GM23338 (cell line): ENCODE measurements around the gene POLA2. TPM values are rescaled to one million over a fixed set of nuclear protein-coding genes. Genes with fewer than 3 reads are reported as not detected.
A peak's percentile ranks its signal among the peaks of the same experiment; 100 is the strongest.
"Not testable (repeated sequence)": the region's sequence is repeated elsewhere in the genome, so short reads cannot be mapped to it uniquely, and the experiment has no call there.

Source experiments
- ATAC-seq: fragments of 200-7000 bp; cut with Tn5 transposase; 3 replicates; pipeline ENCODE4 v1.9.1; 2020
- DNase-seq: peaks from one replicate; pipeline ENCODE4 v3.0.0-alpha.2; 2015; ENCODE audit warnings: low spot score
- H2AFZ ChIP-seq: fragments of 200-600 bp; sonication (generic); 2 replicates; pipeline ENCODE4 v1.8.0; 2016; ENCODE audit warnings: antibody characterized with exemption, mild to moderate bottlenecking, moderate library complexity
- H3F3A ChIP-seq: fragments of 200-600 bp; sonication (generic); replicated peaks from 2 replicates; pipeline ENCODE4 v1.8.0; 2017; ENCODE audit warnings: antibody characterized with exemption, mixed run types, low read depth
- H3K27ac ChIP-seq: fragments of 200-600 bp; sonication (generic); 2 replicates; pipeline ENCODE4 v1.6.1; 2016; ENCODE audit warnings: low read depth
- H3K27me3 ChIP-seq: fragments of 200-600 bp; sonication (generic); 2 replicates; pipeline ENCODE4 v1.8.0; 2016; ENCODE audit warnings: mild to moderate bottlenecking, mixed run types, moderate library complexity; ENCODE audit not compliant: insufficient read depth
- H3K36me3 ChIP-seq: fragments of 200-600 bp; sonication (generic); 2 replicates; pipeline ENCODE4 v1.8.0; 2016; ENCODE audit warnings: mild to moderate bottlenecking; ENCODE audit not compliant: insufficient read depth
- H3K4me1 ChIP-seq: fragments of 200-600 bp; sonication (generic); 2 replicates; pipeline ENCODE4 v1.8.0; 2016; ENCODE audit warnings: mild to moderate bottlenecking, moderate library complexity; ENCODE audit not compliant: insufficient read depth
- H3K4me2 ChIP-seq: fragments of 200-600 bp; sonication (generic); 2 replicates; pipeline ENCODE4 v1.7.1; 2017; ENCODE audit warnings: mixed run types
- H3K4me3 ChIP-seq: fragments of 200-600 bp; sonication (generic); 2 replicates; pipeline ENCODE4 v1.6.1; 2016; ENCODE audit warnings: mixed run types
- H3K79me2 ChIP-seq: fragments of 200-600 bp; sonication (generic); replicated peaks from 2 replicates; pipeline ENCODE4 v1.8.0; 2017; ENCODE audit warnings: mild to moderate bottlenecking; ENCODE audit not compliant: insufficient read depth
- H3K9me2 ChIP-seq: fragments of 200-600 bp; sonication (generic); 2 replicates; pipeline ENCODE4 v1.8.0; 2017; ENCODE audit not compliant: insufficient read depth
- H4K20me1 ChIP-seq: fragments of 200-600 bp; sonication (generic); replicated peaks from 2 replicates; pipeline ENCODE4 v1.8.0; 2017; ENCODE audit warnings: mild to moderate bottlenecking; ENCODE audit not compliant: insufficient read depth
- H3K27ac Mint-ChIP-seq: 2 replicates; pipeline ENCODE4 v1.8.0; 2020; ENCODE audit warnings: inconsistent platforms, mild to moderate bottlenecking, moderate library complexity, mixed read lengths
- H3K27me3 Mint-ChIP-seq: 3 replicates; pipeline ENCODE4 v1.8.0; 2022; ENCODE audit warnings: low read depth, mild to moderate bottlenecking, moderate library complexity, mixed read lengths, inconsistent platforms; ENCODE audit not compliant: insufficient read depth, poor library complexity
- H3K36me3 Mint-ChIP-seq: 3 replicates; pipeline ENCODE4 v1.8.0; 2021; ENCODE audit warnings: low read depth, mild to moderate bottlenecking, inconsistent platforms, moderate library complexity, mixed read lengths
- H3K4me1 Mint-ChIP-seq: 3 replicates; pipeline ENCODE4 v1.8.0; 2020; ENCODE audit warnings: mild to moderate bottlenecking, inconsistent platforms, mixed read lengths
- H3K4me3 Mint-ChIP-seq: 3 replicates; pipeline ENCODE4 v1.8.0; 2021; ENCODE audit warnings: moderate library complexity, mild to moderate bottlenecking, inconsistent platforms, mixed read lengths
- H3K9me3 Mint-ChIP-seq: 3 replicates; pipeline ENCODE4 v1.8.0; 2020; ENCODE audit warnings: moderate library complexity, mild to moderate bottlenecking, inconsistent platforms, mixed read lengths
- NANOG ChIP-seq: IDR thresholded peaks from 2 replicates; pipeline ENCODE4 v1.6.1; 2016; ENCODE audit warnings: antibody characterized with exemption, borderline replicate concordance
- polyA plus RNA-seq: library from polyadenylated mRNA; unstranded; fragments of >200 nt; fragmentation: Nextera tagmentation; extraction: Ambion mirVana; gene quantifications from 2 replicates; pipeline ENCODE4 v1.2.1, GENCODE V29; 2016
- total RNA-seq: library from RNA; depleted of rRNA; stranded (reverse); fragments of >200 nt; shearing (Covaris generic); gene quantifications from 2 replicates; pipeline ENCODE4 v1.2.3, GENCODE V29; 2014
- TF ChIP-seq, protein P1 (sequence below): fragments of 250-450 bp; sonication (Bioruptor Pico); IDR thresholded peaks from 2 replicates; pipeline ENCODE4 v1.5.0; 2020; ENCODE audit warnings: mild to moderate bottlenecking, moderate library complexity

POLA2 gene
- total and polyA plus RNA-seq, 2 experiments from 2014 or later = 22.5 to 30.4 TPM

DNA sequence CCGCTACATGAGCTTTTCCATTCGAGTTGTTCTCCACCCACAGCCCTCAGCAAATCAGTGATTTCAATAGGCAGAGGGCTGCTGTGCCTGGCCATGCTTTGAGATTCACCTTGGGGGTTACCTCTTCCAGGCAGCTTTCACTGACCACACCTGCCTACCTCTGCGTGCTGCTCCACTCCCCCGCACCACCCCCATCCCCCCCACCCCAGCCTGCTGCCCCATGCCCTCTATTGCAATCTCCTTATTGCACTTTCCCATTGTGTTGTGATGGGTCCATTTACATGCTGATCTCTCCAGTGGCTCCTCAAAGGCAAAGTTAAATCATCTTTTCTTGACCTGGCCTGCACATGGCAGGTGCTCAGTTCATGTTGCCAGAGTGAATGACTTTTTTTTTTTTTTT lies 18.0 kb upstream of the POLA2 start:
- Histone ChIP-seq H3K27ac (no peak overlapping the region; the same call in 1 of the 2 replicates), H3K79me2 (no peaks in the 10 kb centered on the region), H3K4me2 (0 out of 2 replicates have a peak overlapping the region, but pooled peaks have one; percentile 55), H3K9me2 (no peaks in the 10 kb centered on the region), H4K20me1 (no peaks in the 10 kb centered on the region), H3F3A (0 out of 2 replicates have a peak, but pooled peaks cover 2% of the 10 kb centered on the region), H3K4me1 (peaks cover 9% of the 10 kb centered on the region), H3K4me3 (no peak overlapping the region), H2AFZ (peak overlapping the region; percentile 44; the same call in 1 of the 2 replicates), H3K27me3 (no peaks in the 10 kb centered on the region), H3K36me3 (no peaks in the 10 kb centered on the region)
- Mint-ChIP-seq H3K36me3 (peaks cover 23% of the 10 kb centered on the region), H3K9me3 (peaks cover 11% of the 10 kb centered on the region; the same call in 2 of the 3 replicates), H3K4me3 (no peak overlapping the region), H3K27me3 (peaks cover 2% of the 10 kb centered on the region), H3K27ac (peak overlapping the region; percentile 46), H3K4me1 (peaks cover 14% of the 10 kb centered on the region)
- DNase-seq (peak; percentile 52), ATAC-seq (peak; percentile 89)
- TF ChIP-seq, protein P1, sequence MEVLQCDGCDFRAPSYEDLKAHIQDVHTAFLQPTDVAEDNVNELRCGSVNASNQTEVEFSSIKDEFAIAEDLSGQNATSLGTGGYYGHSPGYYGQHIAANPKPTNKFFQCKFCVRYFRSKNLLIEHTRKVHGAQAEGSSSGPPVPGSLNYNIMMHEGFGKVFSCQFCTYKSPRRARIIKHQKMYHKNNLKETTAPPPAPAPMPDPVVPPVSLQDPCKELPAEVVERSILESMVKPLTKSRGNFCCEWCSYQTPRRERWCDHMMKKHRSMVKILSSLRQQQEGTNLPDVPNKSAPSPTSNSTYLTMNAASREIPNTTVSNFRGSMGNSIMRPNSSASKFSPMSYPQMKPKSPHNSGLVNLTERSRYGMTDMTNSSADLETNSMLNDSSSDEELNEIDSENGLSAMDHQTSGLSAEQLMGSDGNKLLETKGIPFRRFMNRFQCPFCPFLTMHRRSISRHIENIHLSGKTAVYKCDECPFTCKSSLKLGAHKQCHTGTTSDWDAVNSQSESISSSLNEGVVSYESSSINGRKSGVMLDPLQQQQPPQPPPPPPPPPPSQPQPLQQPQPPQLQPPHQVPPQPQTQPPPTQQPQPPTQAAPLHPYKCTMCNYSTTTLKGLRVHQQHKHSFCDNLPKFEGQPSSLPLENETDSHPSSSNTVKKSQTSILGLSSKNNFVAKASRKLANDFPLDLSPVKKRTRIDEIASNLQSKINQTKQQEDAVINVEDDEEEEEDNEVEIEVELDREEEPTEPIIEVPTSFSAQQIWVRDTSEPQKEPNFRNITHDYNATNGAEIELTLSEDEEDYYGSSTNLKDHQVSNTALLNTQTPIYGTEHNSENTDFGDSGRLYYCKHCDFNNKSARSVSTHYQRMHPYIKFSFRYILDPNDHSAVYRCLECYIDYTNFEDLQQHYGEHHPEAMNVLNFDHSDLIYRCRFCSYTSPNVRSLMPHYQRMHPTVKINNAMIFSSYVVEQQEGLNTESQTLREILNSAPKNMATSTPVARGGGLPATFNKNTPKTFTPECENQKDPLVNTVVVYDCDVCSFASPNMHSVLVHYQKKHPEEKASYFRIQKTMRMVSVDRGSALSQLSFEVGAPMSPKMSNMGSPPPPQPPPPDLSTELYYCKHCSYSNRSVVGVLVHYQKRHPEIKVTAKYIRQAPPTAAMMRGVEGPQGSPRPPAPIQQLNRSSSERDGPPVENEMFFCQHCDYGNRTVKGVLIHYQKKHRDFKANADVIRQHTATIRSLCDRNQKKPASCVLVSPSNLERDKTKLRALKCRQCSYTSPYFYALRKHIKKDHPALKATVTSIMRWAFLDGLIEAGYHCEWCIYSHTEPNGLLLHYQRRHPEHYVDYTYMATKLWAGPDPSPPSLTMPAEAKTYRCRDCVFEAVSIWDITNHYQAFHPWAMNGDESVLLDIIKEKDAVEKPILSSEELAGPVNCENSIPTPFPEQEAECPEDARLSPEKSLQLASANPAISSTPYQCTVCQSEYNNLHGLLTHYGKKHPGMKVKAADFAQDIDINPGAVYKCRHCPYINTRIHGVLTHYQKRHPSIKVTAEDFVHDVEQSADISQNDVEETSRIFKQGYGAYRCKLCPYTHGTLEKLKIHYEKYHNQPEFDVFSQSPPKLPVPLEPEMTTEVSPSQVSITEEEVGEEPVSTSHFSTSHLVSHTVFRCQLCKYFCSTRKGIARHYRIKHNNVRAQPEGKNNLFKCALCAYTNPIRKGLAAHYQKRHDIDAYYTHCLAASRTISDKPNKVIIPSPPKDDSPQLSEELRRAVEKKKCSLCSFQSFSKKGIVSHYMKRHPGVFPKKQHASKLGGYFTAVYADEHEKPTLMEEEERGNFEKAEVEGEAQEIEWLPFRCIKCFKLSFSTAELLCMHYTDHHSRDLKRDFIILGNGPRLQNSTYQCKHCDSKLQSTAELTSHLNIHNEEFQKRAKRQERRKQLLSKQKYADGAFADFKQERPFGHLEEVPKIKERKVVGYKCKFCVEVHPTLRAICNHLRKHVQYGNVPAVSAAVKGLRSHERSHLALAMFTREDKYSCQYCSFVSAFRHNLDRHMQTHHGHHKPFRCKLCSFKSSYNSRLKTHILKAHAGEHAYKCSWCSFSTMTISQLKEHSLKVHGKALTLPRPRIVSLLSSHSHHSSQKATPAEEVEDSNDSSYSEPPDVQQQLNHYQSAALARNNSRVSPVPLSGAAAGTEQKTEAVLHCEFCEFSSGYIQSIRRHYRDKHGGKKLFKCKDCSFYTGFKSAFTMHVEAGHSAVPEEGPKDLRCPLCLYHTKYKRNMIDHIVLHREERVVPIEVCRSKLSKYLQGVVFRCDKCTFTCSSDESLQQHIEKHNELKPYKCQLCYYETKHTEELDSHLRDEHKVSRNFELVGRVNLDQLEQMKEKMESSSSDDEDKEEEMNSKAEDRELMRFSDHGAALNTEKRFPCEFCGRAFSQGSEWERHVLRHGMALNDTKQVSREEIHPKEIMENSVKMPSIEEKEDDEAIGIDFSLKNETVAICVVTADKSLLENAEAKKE (CRISPR knock-in tag) = no peak
- TF ChIP-seq NANOG = peak; percentile 72

DNA sequence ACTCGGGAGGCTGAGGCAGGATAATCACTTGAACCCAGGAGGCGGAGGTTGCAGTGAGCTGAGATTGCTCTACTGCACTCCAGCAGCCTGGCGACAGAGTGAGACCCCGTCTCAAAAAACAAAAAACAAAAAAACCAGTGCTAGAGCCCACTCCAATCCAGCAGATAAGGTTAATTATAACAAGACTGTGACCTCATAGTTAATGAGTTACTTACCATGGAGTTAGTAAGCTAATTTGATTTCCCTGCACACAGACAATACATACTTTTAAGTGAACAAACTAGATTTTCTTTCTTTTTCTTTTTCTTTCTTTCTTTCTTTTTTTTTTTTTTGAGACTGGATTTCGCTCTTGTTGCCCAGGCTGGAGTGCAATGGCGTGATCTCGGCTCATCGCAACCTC lies 16.7 kb upstream of the POLA2 start:
- not testable (repeated sequence) for H3K4me2 ChIP-seq, ATAC-seq, H3K4me3 ChIP-seq, H3K4me1 ChIP-seq, H2AFZ ChIP-seq, H3F3A ChIP-seq, H3K36me3 ChIP-seq, H3K27me3 Mint-ChIP-seq, H4K20me1 ChIP-seq, H3K9me2 ChIP-seq, H3K79me2 ChIP-seq, H3K27me3 ChIP-seq, H3K4me3 Mint-ChIP-seq, DNase-seq, H3K27ac Mint-ChIP-seq, H3K27ac ChIP-seq
- peaks cover 11% of the 10 kb centered on the region; the same call in 2 of the 3 replicates for H3K9me3 Mint-ChIP-seq
- H3K36me3 Mint-ChIP-seq = peaks cover 19% of the 10 kb centered on the region
- H3K4me1 Mint-ChIP-seq = peaks cover 14% of the 10 kb centered on the region
